HG03095 (cell line): ENCODE measurements around the gene ENTPD8.
"Not testable (repeated sequence)": the region's sequence is repeated elsewhere in the genome, so short reads cannot be mapped to it uniquely, and the experiment has no call there.

Experiments
- ATAC-seq: cut with Tn5 transposase; IDR thresholded peaks from one replicate; pipeline ENCODE4 v1.9.1; 2021; ENCODE audit warnings: moderate library complexity; ENCODE audit not compliant: unreplicated experiment

ENTPD8 gene

GRCh38 chr9:137459152-137459600 lies 18.0 kb upstream of the ENTPD8 start, which contains the start of gene NSMF:
NSMF (minus strand) TSS chr9:137459334; CDS start chr9:137459102, 232 bp downstream.
- ATAC-seq = peak; percentile 40

- peak; percentile 5 for ATAC-seq
Measured at GRCh38 chr9:137458194-137459151, 17.3 kb upstream of the ENTPD8 start.

GRCh38 chr9:137457406-137458193 lies 16.4 kb upstream of the ENTPD8 start:
- ATAC-seq = no peak

- ATAC-seq = no peak
Measured at GRCh38 chr9:137456864-137457405, 15.8 kb upstream of the ENTPD8 start.

- no peak for ATAC-seq
Measured at GRCh38 chr9:137456061-137456863, 15.1 kb upstream of the ENTPD8 start.

- no peak for ATAC-seq
Measured at GRCh38 chr9:137455359-137455991, 14.3 kb upstream of the ENTPD8 start.

GRCh38 chr9:137454597-137455358 lies 13.6 kb upstream of the ENTPD8 start:
- ATAC-seq = no peak

- ATAC-seq = no peak
Measured at GRCh38 chr9:137454145-137454596, 13.0 kb upstream of the ENTPD8 start.

GRCh38 chr9:137453643-137454081 lies 12.5 kb upstream of the ENTPD8 start:
- ATAC-seq = no peak

GRCh38 chr9:137452761-137453642 lies 11.8 kb upstream of the ENTPD8 start:
- ATAC-seq = no peak

GRCh38 chr9:137452006-137452760 lies 11.0 kb upstream of the ENTPD8 start:
- no peak for ATAC-seq

GRCh38 chr9:137451264-137452005 lies 10.3 kb upstream of the ENTPD8 start:
- not testable (repeated sequence) for ATAC-seq

- ATAC-seq = not testable (repeated sequence)
Measured at GRCh38 chr9:137450539-137451222, 9.5 kb upstream of the ENTPD8 start.

- ATAC-seq = no peak
Measured at GRCh38 chr9:137449931-137450538, 8.9 kb upstream of the ENTPD8 start.

- ATAC-seq = no peak
Measured at GRCh38 chr9:137449081-137449844, 8.1 kb upstream of the ENTPD8 start.
